Activated T-cell treated with anti-CD3 and anti-CD28 coated beads, Interleukin-2, amount 50 U/mL, for 4 hours (primary cell): Measurements from ENCODE around the gene FAN1. TPM values are rescaled to one million over a fixed set of nuclear protein-coding genes. Genes with fewer than 3 reads are reported as not detected.

Experiments used
- ATAC-seq, 2 donors: fragments of 200-7000 bp; cut with Tn5 transposase; one replicate each; pipeline ENCODE4 v1.10.0; 2021
- DNase-seq: peaks from one replicate; pipeline ENCODE4 v3.0.0-alpha.2; 2020
- H3K27me3 Mint-ChIP-seq: one replicate; pipeline ENCODE4 v1.8.0; 2021; ENCODE audit warnings: low read depth, mixed read lengths
- H3K36me3 Mint-ChIP-seq: one replicate; pipeline ENCODE4 v1.8.0; 2022; ENCODE audit warnings: mixed read lengths; ENCODE audit not compliant: insufficient read depth
- H3K4me1 Mint-ChIP-seq: one replicate; pipeline ENCODE4 v1.8.0; 2021; ENCODE audit warnings: low read depth, mixed read lengths
- H3K4me3 Mint-ChIP-seq: one replicate; pipeline ENCODE4 v1.8.0; 2021; ENCODE audit warnings: mild to moderate bottlenecking, moderate library complexity, mixed read lengths
- H3K9me3 Mint-ChIP-seq: one replicate; pipeline ENCODE4 v1.8.0; 2021; ENCODE audit warnings: mixed read lengths
- total RNA-seq, 3 donors: library from RNA; stranded (reverse); gene quantifications; one replicate each; pipeline ENCODE4 v1.2.1, GENCODE V29; 2021

The FAN1 gene
- total RNA-seq, 3 donors from 2014 or later: 15.6 to 18.1 (median 16.7) TPM

DNA sequence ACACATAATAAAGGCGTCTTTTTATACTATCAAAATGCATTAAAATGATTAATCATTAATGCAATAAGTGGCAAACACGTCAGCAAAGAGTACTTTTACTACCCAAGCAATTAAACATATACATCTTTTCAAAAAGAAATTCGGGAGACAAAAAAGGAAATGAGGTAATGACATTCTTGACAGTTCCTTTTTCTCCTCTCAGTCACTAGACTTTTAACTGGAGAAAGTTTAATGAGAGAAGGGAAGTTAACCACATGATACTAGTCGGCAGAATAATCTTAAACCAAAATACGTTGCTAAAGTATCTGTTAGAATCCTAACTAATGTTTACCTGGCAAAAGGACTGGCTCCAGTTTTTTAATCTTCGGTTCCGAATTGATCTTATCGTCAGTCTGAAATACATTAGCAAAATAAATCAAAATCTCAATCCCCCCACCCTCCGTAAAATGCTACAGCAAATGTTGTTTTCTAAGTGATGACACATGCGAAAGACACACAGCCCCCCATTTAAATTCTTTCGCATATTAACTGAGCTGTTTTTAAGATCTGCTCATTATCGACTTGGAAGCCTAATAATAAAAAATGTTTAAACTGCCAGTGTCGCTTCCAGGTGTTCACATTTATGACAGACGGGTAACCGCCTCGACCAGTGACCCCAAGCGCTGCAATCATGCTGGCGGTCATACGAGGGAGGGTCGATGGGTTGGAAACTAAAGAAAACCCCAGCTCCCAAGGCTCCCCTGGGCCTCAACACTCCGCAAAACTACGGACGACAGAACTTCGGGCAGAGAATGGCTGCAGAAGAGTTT, 86.9 kb downstream of the FAN1 start:
- DNase-seq: no peak
- peaks cover 35% of the 10 kb centered on the region for H3K4me1 Mint-ChIP-seq
- H3K36me3 Mint-ChIP-seq: peaks cover 4% of the 10 kb centered on the region
- no peaks in the 10 kb centered on the region for H3K27me3 Mint-ChIP-seq
- H3K4me3 Mint-ChIP-seq: peak overlapping the region; percentile 95
- ATAC-seq: no peak
- no peaks in the 10 kb centered on the region for H3K9me3 Mint-ChIP-seq

DNA sequence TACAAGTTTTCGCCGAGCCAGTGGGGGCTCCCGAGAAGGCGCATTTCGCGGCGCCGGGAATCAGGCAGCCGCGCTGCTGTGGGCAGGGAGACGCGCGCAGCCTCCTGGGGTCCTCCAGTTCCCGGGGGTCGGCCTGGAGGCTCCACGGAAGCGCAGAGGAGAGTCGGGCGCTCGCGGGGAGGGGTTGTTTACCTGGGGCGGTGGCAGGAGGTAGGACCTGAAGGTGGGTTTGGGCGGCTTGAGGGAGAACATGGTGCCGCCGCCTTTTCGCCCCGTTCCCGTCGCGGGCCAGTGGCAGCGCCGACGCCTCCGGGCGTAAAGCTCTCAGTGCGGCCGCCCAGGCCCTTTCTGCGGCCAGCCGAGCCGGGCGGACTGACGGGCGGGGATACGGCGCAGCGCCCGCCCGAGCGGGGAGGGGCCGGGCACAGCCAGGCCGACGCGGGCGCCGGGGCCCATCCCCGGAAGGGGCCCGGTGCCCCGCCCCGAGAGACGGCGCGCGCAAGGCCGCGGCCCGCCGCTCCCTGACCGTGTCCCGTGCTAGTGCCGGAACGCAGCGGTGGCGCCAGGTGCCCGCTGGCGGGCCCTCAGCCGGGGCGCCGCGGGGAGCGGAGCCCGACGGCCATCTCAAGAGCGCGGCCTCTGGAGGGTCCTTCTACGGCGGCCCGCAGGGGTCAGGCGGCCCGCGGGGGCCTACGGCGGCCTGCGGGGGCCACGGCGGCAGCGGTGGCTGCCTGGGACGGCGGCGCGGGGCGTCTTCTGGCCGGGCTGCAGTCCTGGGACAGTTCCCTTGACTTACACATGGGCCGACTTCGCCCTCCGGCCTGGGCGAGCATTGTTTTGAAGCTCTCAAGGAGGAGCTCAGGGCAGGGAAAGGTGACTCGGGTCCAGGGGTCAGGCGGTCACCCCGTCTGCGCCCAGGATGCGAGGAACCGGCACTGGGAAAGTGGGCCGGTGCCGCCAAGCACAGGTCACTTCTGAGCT, 87.8 kb downstream of the FAN1 start, which contains the start of gene MTMR10:
MTMR10 (minus strand) TSS at position 374 of the 981 bp plus-strand sequence; CDS start at position 252, 122 bp downstream.
- Mint-ChIP-seq H3K4me3 (peak within 1 kb of the TSS; percentile 95), H3K27me3 (no peaks in the 10 kb centered on the region), H3K4me1 (peaks cover 33% of the 10 kb centered on the region), H3K36me3 (peaks cover 4% of the 10 kb centered on the region), H3K9me3 (no peaks in the 10 kb centered on the region)
- DNase-seq: peak; percentile 56
- peak; percentile 97 to 98 for ATAC-seq

DNA sequence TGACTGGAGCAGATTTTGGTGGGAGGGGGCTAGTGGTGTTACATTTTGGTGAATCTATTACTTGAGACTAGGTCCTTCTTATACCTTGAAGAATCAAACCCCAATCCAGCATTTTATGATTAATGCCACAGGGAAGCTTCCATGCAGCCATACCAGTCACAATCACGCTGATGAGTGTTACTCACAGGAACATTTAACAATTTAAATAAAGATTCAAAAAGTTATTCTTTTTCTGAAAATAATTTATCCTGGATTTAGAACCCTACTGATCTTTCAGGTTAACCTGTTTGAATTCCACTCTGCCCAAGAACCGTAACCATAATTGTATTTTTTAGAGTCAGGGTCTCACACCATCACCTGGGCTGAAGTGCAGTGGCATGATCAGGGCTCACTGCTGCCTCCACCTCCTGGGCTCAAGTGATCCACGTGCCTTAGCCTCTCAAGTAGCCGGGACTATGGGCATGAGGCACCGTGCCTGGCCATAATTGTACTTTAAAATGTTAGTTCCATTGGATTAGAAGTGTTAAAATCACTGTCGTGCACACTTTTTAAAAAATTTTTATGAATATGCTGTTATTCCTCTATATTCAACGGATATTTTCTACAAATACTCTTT, 88.6 kb downstream of the FAN1 start:
- Mint-ChIP-seq H3K36me3 (peaks cover 2% of the 10 kb centered on the region), H3K4me1 (peaks cover 30% of the 10 kb centered on the region), H3K4me3 (peak overlapping the region; percentile 86), H3K27me3 (no peaks in the 10 kb centered on the region), H3K9me3 (no peaks in the 10 kb centered on the region)
- no peak for DNase-seq
- ATAC-seq: no peak

Other genes starting within 250 kb of the FAN1 start
- 10 to 100 TPM in 2 of 3 donors, 1 to 10 TPM in 1; 9.1 to 12.3 (median 10.8) TPM for gene MTMR10, start 87.7 kb downstream of the FAN1 start, total RNA-seq
- gene TRPM1, start 197.8 kb downstream of the FAN1 start, total RNA-seq: not detected